Peyer's patch (tissue), 4 donors: Measurements from ENCODE around the gene ATPAF2.

Experiments used
- POLR2A ChIP-seq, 2 donors: fragments of 450-650 bp; IDR thresholded peaks; one replicate each; pipeline ENCODE4 v1.5.1; 2017; ENCODE audit warnings: antibody characterized with exemption in 2 of 2, mild to moderate bottlenecking in 2 of 2, moderate library complexity in 2 of 2
- TF ChIP-seq, protein P1 (sequence below), 6 experiments: fragments of 450-650 bp in 4 of 6; fragments of 200-600 bp in 2 of 6; sonication (generic) in 1 of 6; IDR thresholded peaks; one replicate each; pipeline ENCODE4 v1.5.1; 2017 to 2019; ENCODE audit warnings: antibody characterized with exemption in 6 of 6, mild to moderate bottlenecking in 3 of 6, moderate library complexity in 1 of 6

DNA sequence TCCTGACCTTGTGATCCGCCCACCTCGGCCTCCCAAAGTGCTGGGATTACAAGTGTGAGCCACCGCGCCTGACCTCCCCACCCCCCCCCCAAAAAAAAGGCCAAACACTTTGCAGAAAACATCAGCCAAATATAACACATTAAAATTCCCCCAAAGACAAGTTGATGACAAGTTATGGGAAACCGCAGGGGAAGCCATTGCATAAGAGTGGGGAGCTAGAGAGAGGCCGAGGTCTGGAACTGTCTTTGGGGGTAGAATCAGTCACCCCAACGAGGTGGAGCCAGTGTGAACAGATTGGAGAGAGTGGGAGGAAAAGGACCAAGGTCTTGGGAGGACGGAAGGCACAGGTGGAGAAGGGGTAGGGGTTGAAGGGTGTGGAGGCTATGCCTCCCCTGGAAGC is 63.5 kb downstream of the ATPAF2 start:
- TF ChIP-seq, protein P1, sequence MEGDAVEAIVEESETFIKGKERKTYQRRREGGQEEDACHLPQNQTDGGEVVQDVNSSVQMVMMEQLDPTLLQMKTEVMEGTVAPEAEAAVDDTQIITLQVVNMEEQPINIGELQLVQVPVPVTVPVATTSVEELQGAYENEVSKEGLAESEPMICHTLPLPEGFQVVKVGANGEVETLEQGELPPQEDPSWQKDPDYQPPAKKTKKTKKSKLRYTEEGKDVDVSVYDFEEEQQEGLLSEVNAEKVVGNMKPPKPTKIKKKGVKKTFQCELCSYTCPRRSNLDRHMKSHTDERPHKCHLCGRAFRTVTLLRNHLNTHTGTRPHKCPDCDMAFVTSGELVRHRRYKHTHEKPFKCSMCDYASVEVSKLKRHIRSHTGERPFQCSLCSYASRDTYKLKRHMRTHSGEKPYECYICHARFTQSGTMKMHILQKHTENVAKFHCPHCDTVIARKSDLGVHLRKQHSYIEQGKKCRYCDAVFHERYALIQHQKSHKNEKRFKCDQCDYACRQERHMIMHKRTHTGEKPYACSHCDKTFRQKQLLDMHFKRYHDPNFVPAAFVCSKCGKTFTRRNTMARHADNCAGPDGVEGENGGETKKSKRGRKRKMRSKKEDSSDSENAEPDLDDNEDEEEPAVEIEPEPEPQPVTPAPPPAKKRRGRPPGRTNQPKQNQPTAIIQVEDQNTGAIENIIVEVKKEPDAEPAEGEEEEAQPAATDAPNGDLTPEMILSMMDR (IDR thresholded peaks at IDR 0.05): no peak
- no peak for TF ChIP-seq POLR2A (IDR thresholded peaks at IDR 0.05)
